ENCODE results near the gene DHRSX. TPM values are rescaled to one million over a fixed set of nuclear protein-coding genes. Genes with fewer than 3 reads are reported as not detected.

DHRSX gene
- total and polyA plus RNA-seq, 2 of the 13 experiments (the other 11 are each of a cell fraction or from before 2014, with no cell fraction given), result 15.5 to 24.3 TPM

- TF ChIP-seq ZNF550 (CRISPR knock-in tag; IDR thresholded peaks at IDR 0.05; ENCODE audit: borderline replicate concordance), result no peak
- TF ChIP-seq BCL3 (CRISPR knock-in tag; IDR thresholded peaks at IDR 0.05), result peak; percentile 23; the same call in 1 of the 2 replicates
- peak; percentile 61; the same call in 1 of the 2 replicates for TF ChIP-seq ZBED4 (CRISPR knock-in tag; IDR thresholded peaks at IDR 0.05; ENCODE audit: borderline replicate concordance)
- TF ChIP-seq BORCS8-MEF2B (CRISPR knock-in tag; IDR thresholded peaks at IDR 0.05), result no peak
- 0 out of 2 replicates have a peak, but pooled peaks have one; percentile 16 for TF ChIP-seq HOXD1 (CRISPR knock-in tag; IDR thresholded peaks at IDR 0.05)
- TF ChIP-seq TEAD2 (CRISPR knock-in tag; IDR thresholded peaks at IDR 0.05), result no peak
- no peak for TF ChIP-seq ZBTB10 (CRISPR knock-in tag; IDR thresholded peaks at IDR 0.05; ENCODE audit: borderline replicate concordance)
- no peak for TF ChIP-seq DBP (CRISPR knock-in tag; IDR thresholded peaks at IDR 0.05; ENCODE audit: not compliant biosample characterization)
- 0 out of 2 replicates have a peak, but pooled peaks have one; percentile 37 for TF ChIP-seq CSRNP1 (CRISPR knock-in tag; IDR thresholded peaks at IDR 0.05)
- TF ChIP-seq ZNF75D (CRISPR knock-in tag; IDR thresholded peaks at IDR 0.05; ENCODE audit: borderline replicate concordance), result no peak
- TF ChIP-seq UBTF (CRISPR knock-in tag; IDR thresholded peaks at IDR 0.05), result peak; percentile 78
- peak; percentile 66; the same call in 1 of the 2 replicates for TF ChIP-seq SSRP1 (CRISPR knock-in tag; IDR thresholded peaks at IDR 0.05)
- peak; percentile 63; the same call in 1 of the 2 replicates for TF ChIP-seq GABPB1 (CRISPR knock-in tag; IDR thresholded peaks at IDR 0.05)
- TF ChIP-seq PPARG (CRISPR knock-in tag; conservative IDR thresholded peaks at IDR 0.05), result no peak
- peak; percentile 22; the same call in 1 of the 2 replicates for TF ChIP-seq ZMYM4 (CRISPR knock-in tag; IDR thresholded peaks at IDR 0.05)
These were observed 529 bp downstream of the DHRSX start (continued) for GRCh38 chrX:2500091-2500802.

Measured in HepG2 (cell line).